Subcutaneous adipose tissue (tissue), 4 donors: Measurements from ENCODE around the gene IL19. TPM values are rescaled to one million over a fixed set of nuclear protein-coding genes. Genes with fewer than 3 reads are reported as not detected.

Source experiments
- CTCF ChIP-seq: fragments of 450-650 bp; IDR thresholded peaks from one replicate; pipeline ENCODE4 v1.5.1; 2016; ENCODE audit warnings: low read depth, mild to moderate bottlenecking, control low read depth, antibody characterized with exemption, moderate library complexity
- total RNA-seq, 4 donors: library from RNA; depleted of rRNA; stranded (reverse); fragments of >200 nt; gene quantifications; one replicate each; pipeline ENCODE4 v1.1.0, GENCODE V29; 2016

Gene IL19
- total RNA-seq, 4 donors from 2014 or later = not detected

DNA sequence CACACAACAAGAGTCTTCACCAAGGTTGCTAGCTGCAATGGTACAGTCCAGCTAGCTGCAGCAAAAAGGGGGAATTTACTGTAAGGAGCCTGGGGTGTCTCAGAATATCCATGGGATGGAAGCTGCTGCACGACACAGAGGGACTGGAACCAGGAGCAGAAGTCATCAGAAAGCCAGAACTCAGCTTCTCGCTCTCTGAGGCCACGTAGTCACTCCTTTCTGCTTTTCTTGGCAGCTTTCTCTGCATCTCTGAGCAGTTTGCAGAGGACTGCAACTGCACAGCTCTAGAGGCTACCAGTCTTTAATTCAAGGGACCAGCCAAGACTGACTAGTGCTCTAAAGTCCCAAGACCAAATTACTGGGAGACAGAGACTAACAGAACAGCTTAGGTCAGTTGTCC, 28.7 kb downstream of the IL19 start:
- TF ChIP-seq CTCF = no peak

DNA sequence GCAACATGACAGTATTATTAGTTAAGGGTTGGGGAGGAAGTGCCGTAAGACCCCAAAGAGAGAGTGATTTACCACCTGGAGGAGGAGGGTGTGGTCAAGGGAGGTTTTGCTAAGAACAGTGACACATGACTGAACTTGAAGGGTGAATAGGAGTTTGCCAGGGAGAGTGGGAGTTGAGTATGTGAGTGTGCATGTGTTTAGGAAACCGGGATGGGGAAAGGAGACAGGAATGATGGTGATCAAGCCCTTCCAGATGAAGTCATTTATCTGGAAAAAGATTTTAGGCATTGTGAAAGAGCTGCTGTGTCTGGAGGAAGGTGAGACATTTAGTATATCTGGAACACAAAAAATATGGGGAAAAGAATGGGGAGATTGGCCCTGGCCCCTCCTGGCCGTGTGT, 29.8 kb downstream of the IL19 start:
- TF ChIP-seq CTCF = no peak

DNA sequence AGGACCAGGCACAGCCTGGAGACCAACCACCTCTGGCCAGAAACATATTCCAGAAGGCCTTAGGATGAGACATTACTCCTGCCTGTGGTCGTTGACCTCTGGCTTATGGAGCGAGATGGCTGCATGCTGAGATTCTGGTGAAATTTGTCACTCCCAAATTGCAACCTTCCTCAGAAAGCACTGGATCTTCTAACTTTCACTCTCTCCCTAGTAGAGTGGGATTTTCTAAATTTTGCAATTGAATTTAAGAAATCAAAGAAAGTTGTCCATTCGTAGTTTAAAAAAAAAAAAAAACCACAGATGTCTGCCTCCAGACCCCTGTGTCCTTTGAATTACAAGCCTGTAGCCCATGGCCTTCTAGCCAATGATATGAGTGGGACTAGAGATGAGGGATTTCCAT, 30.3 kb downstream of the IL19 start:
- TF ChIP-seq CTCF = no peak

DNA sequence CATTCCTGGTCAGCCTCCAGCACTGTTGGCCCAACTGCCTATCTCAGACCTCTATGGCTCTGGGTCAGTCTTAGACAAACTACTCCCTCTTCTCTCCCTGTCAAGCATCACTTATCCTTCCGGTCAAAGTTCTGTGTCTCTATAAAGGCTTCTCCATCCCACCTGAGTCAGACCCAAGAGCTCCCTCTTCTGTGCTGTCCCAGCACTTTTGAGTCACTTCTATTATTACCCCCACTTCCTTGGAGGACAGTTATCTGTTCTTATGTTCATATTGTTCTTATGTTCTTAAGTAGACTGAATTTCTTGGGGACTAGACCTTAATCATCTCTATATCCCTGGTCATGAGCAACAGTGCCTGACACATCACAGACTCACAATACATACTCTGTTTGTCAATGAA, 30.9 kb downstream of the IL19 start:
- no peak for TF ChIP-seq CTCF

DNA sequence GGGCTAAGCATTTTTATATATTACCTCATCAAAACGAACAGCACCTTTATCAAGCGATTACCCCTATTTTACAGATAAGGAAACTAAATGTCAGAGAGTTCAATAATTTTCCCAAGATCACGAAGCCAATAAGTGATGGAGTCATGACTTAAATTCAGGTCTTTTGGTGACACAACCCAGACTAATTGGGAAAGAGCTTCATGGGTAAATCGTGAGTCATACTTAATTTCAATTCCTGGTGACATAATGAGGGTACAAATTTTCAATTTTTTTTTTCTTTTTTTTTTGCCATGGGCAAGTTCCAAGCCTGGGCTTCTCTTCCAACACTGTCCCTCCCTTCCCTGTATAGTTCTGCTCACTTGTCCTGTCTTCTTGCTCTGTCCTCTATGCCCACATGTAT, 31.8 kb downstream of the IL19 start:
- no peak for TF ChIP-seq CTCF

- no peak for TF ChIP-seq CTCF
Observed at GRCh38 chr1:206803221-206803730, 32.7 kb downstream of the IL19 start.

DNA sequence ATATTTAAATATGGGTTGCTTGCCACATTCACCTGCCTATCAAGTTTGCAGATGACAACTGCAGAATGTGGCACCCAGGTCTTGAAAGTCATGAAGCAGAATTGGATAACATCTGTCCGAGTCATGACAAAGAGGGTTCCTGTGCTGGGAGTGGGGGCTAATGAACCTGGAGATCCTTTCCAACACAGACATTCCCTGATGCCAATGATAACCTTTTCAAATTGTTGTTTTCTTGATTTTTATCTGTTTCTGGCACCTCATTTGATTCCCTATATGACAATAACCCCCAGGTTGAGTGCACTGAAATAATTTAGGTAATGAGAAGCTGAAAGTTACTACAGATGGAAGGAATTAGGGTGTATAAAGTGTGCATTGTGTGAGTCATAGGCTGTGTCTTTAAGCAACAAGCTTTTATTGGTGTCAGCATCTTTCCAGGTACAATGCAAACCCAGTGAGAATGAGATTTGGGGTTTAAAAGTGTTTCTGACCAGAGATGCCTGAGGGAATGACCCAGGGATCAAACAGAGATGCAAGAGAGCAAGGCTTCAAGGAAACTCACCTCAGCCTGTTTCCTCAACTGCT, 33.7 kb downstream of the IL19 start:
- no peak for TF ChIP-seq CTCF
